Testis (tissue), 3 donors: ENCODE measurements around the gene BSND. TPM values are rescaled to one million over a fixed set of nuclear protein-coding genes. Genes with fewer than 3 reads are reported as not detected.

Source experiments
- DNase-seq: peaks from one replicate; pipeline ENCODE4 v3.0.0-alpha.2; 2019
- H3K27ac ChIP-seq, 2 donors: fragments of 200-600 bp; sonication (generic); one replicate each; pipeline ENCODE4 v1.5.1; 2019
- H3K27me3 ChIP-seq: fragments of 200-600 bp; sonication (generic); one replicate; pipeline ENCODE4 v1.5.1; 2019
- H3K36me3 ChIP-seq: fragments of 200-600 bp; sonication (generic); one replicate; pipeline ENCODE4 v1.5.1; 2017; ENCODE audit warnings: low read depth; ENCODE audit errors: missing control alignments
- H3K4me1 ChIP-seq: fragments of 200-600 bp; sonication (generic); one replicate; pipeline ENCODE4 v1.5.1; 2019
- H3K4me3 ChIP-seq, 2 donors: fragments of 200-600 bp; sonication (generic); one replicate each; pipeline ENCODE4 v1.5.1; 2017 to 2019
- H3K9me3 ChIP-seq: fragments of 200-600 bp; sonication (generic); one replicate; pipeline ENCODE4 v1.5.1; 2017
- CTCF ChIP-seq, 3 experiments: fragments of 450-650 bp in 2 of 3; fragments of 200-600 bp in 1 of 3; sonication (generic) in 1 of 3; IDR thresholded peaks; one replicate each; pipeline ENCODE4 v1.5.1; 2016 to 2019; ENCODE audit warnings: antibody characterized with exemption in 3 of 3, mild to moderate bottlenecking in 2 of 3, moderate library complexity in 1 of 3
- POLR2A ChIP-seq: fragments of 450-650 bp; IDR thresholded peaks from one replicate; pipeline ENCODE4 v1.6.1; 2017; ENCODE audit warnings: antibody characterized with exemption, mild to moderate bottlenecking, moderate library complexity
- WGBS, 2 donors: methylation state at CpG; one replicate each; pipeline ENCODE4 v1.1.5; 2018; 5-methylcytosine and 5-hydroxymethylcytosine counted together
- intact Hi-C: fragments of 100-400 bp; cut with DNase I; formaldehyde crosslinking; loops from one replicate; pipeline ENCODE4 v1.15.1; 2023; ENCODE audit warnings: low total_unique reads
- polyA plus RNA-seq: library from polyadenylated mRNA; stranded (reverse); fragments of 350-450 nt; fragmentation: Illumina TruSeq; extraction: RNeasy Lipid Tissue Mini Kit (QIAGEN cat#74804); gene quantifications from one replicate; pipeline ENCODE4 v1.2.3, GENCODE V29; 2014; ENCODE audit warnings: low read depth, low replicate concordance; ENCODE audit not compliant: insufficient read depth
- total RNA-seq, 2 donors: library from RNA; depleted of rRNA; stranded (reverse); fragments of >200 nt; gene quantifications; one replicate each; pipeline ENCODE4 v1.2.3, GENCODE V29; 2016

The BSND gene
- total and polyA plus RNA-seq, 3 donors from 2014 or later: 0.19 to 0.32 (median 0.24) TPM

- H3K36me3 ChIP-seq: no peaks in the 10 kb centered on the region
- no peaks in the 10 kb centered on the region for H3K27me3 ChIP-seq
- H3K4me3 ChIP-seq: no peak overlapping the region
- TF ChIP-seq POLR2A (no peak), CTCF (IDR thresholded peaks at IDR 0.05) (no peak)
- H3K4me1 ChIP-seq: no peaks in the 10 kb centered on the region
- no peaks in the 10 kb centered on the region for H3K9me3 ChIP-seq
- WGBS, 2 donors: 94 to 97% methylated on average over 9 of the region's 9 CpGs
- DNase-seq: no peak
- intact Hi-C loops: no loop called here
- no peak overlapping the region for H3K27ac ChIP-seq
Measured at GRCh38 chr1:54978528-54979326, 20.0 kb upstream of the BSND start.

GRCh38 chr1:54979327-54979891 lies 19.3 kb upstream of the BSND start:
- no peaks in the 10 kb centered on the region for H3K27me3 ChIP-seq
- H3K9me3 ChIP-seq: no peaks in the 10 kb centered on the region
- H3K4me3 ChIP-seq: no peak overlapping the region
- intact Hi-C loops: no loop called here
- TF ChIP-seq CTCF (IDR thresholded peaks at IDR 0.05) (no peak), POLR2A (no peak)
- H3K36me3 ChIP-seq: no peaks in the 10 kb centered on the region
- DNase-seq: no peak
- 68% methylated on average over 5 of the region's 5 CpGs; no CpG with 5 or more reads in 1 of the 2 donors for WGBS, 2 donors
- H3K27ac ChIP-seq: no peak overlapping the region
- H3K4me1 ChIP-seq: no peaks in the 10 kb centered on the region

DNA sequence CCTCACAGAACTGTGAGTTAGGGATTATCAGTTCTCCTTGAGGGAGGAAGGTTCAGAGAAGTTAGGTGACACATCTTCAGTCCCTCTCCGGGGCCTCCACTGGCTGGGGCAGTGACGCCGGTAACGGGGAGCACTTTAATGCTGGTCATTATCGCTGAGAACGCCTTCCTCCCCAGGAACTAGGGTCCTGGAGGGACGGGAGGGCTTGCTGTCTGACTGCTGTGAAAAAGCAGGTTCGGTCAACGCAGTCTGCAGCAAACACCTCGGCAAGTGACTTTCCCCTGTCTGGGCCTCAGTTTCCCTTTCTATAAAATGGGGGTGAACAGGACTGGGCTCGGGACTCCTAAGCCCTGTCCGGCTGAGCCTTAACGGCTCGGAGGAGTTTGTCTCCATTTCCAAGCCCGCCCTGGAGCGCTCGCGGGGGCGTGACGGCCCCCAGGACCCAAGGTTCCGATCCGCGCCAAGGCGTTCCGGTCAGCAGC lies 18.6 kb upstream of the BSND start:
- Histone ChIP-seq H3K4me3 (peak overlapping the region; percentile 40 to 60), H3K27ac (no peak overlapping the region), H3K4me1 (no peaks in the 10 kb centered on the region), H3K27me3 (no peaks in the 10 kb centered on the region), H3K9me3 (no peaks in the 10 kb centered on the region), H3K36me3 (no peaks in the 10 kb centered on the region)
- intact Hi-C loops: no loop called here
- no peak for TF ChIP-seq POLR2A
- TF ChIP-seq CTCF (IDR thresholded peaks at IDR 0.05): no peak
- WGBS, 2 donors: 5 to 13% methylated on average over 21 to 25 of the region's 25 CpGs
- DNase-seq: no peak

DNA sequence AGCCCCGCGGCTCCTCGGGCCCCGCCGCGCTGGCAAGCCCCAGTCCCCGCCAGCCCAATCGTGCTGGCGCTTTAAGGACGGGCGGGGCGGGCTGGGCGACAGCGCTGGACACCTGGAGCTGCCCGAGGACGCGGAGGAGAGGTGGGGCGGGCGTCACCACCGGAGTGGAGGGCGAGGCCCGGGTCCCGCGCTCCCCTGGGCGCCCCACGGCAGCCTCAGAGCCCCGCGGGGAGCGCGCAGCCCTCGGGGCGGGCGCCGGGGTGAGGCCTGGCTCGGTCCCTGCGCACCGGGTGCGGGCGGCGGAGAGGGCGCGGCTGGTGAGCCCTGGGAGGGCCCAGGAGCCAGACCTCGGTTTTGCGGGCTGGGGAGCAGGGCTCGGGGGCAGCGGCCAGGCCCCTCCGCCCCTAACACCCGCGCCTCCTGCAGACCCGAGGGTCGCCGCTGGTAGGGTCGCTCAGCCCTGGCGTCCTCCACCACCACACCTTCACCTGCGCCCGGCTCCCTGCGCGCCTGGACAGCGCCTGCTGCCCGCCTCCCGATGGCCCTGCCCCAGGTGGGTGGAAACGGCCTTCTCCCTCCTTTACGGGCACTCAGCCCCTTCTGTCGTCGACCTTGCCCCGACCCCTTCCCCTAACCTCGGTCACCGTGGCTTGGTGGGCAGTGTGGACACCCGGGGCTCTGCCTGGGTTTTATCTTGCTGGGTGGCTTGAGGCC lies 18.0 kb upstream of the BSND start, which contains the start of gene TMEM61:
TMEM61 (plus strand) TSS at position 101 of the 714 bp plus-strand sequence; CDS start at position 539, 438 bp downstream.
- Histone ChIP-seq H3K4me3 (peak within 1 kb of the TSS; percentile 40 to 60), H3K27ac (no peak within 1 kb of the TSS), H3K36me3 (no peaks in the 10 kb centered on the region), H3K4me1 (no peaks in the 10 kb centered on the region), H3K9me3 (no peaks in the 10 kb centered on the region), H3K27me3 (no peaks in the 10 kb centered on the region)
- DNase-seq: no peak
- intact Hi-C loops: no loop called here
- WGBS, 2 donors: 18 to 30% methylated on average over 14 to 54 of the region's 69 CpGs
- TF ChIP-seq CTCF (IDR thresholded peaks at IDR 0.05) (no peak), POLR2A (no peak)
